Astrocyte (in vitro differentiated cells and primary cell): ENCODE results near the gene KLF11. TPM values are rescaled to one million over a fixed set of nuclear protein-coding genes. Genes with fewer than 3 reads are reported as not detected.

Source experiments
- DNase-seq: peaks from one replicate; pipeline ENCODE4 v3.0.0-alpha.2; 2010; ENCODE audit warnings: low read depth
- FAIRE-seq: peaks from 2 replicates; lab custom pipeline; 2011; peaks lifted over from hg19 to GRCh38; lab: Jason Lieb, UNC
- H2AFZ ChIP-seq: 2 replicates; pipeline ENCODE4 v1.6.0; 2012; ENCODE audit warnings: low read depth, low read length, inconsistent platforms
- H3K27ac ChIP-seq: 2 replicates; pipeline ENCODE4 v1.5.1; 2011; ENCODE audit warnings: low read depth, low read length, inconsistent platforms
- H3K27me3 ChIP-seq: 2 replicates; pipeline ENCODE4 v1.6.0; 2011; ENCODE audit warnings: low read length, inconsistent platforms; ENCODE audit not compliant: insufficient read depth
- H3K36me3 ChIP-seq: 2 replicates; pipeline ENCODE4 v1.5.1; 2011; ENCODE audit warnings: low read length, inconsistent platforms; ENCODE audit not compliant: insufficient read depth
- H3K4me1 ChIP-seq: 2 replicates; pipeline ENCODE4 v1.5.1; 2011; ENCODE audit warnings: low read length, inconsistent platforms; ENCODE audit not compliant: insufficient read depth
- H3K4me2 ChIP-seq: 2 replicates; pipeline ENCODE4 v1.6.0; 2012; ENCODE audit warnings: low read length, inconsistent platforms
- H3K4me3 ChIP-seq: 2 replicates; pipeline ENCODE4 v1.5.1; 2011; ENCODE audit warnings: low read depth, mild to moderate bottlenecking, low read length, inconsistent platforms; ENCODE audit not compliant: insufficient read depth
- H3K79me2 ChIP-seq: 2 replicates; pipeline ENCODE4 v1.6.0; 2012; ENCODE audit warnings: mild to moderate bottlenecking, low read length, inconsistent platforms; ENCODE audit not compliant: insufficient read depth
- H3K9ac ChIP-seq: 2 replicates; pipeline ENCODE4 v1.6.0; 2012; ENCODE audit warnings: mild to moderate bottlenecking, low read length, inconsistent platforms
- H3K9me3 ChIP-seq: 2 replicates; pipeline ENCODE4 v1.5.1; 2012; ENCODE audit warnings: low read depth, mild to moderate bottlenecking, low read length, inconsistent platforms; ENCODE audit not compliant: insufficient read depth
- H4K20me1 ChIP-seq: 2 replicates; pipeline ENCODE4 v1.6.0; 2012; ENCODE audit warnings: low read length, inconsistent platforms; ENCODE audit not compliant: insufficient read depth
- H3K27ac Mint-ChIP-seq: one replicate; pipeline ENCODE4 v1.8.0; 2021; ENCODE audit warnings: mild to moderate bottlenecking, mixed read lengths; ENCODE audit not compliant: unreplicated experiment
- H3K27me3 Mint-ChIP-seq: one replicate; pipeline ENCODE4 v1.8.0; 2021; ENCODE audit warnings: low read depth, mixed read lengths; ENCODE audit not compliant: unreplicated experiment
- H3K36me3 Mint-ChIP-seq: one replicate; pipeline ENCODE4 v1.8.0; 2021; ENCODE audit warnings: low read depth, mixed read lengths; ENCODE audit not compliant: unreplicated experiment
- H3K4me1 Mint-ChIP-seq: one replicate; pipeline ENCODE4 v1.8.0; 2021; ENCODE audit warnings: low read depth, mixed read lengths; ENCODE audit not compliant: unreplicated experiment
- H3K4me3 Mint-ChIP-seq: one replicate; pipeline ENCODE4 v1.8.0; 2021; ENCODE audit warnings: mild to moderate bottlenecking, moderate library complexity, mixed read lengths; ENCODE audit not compliant: unreplicated experiment
- H3K9me3 Mint-ChIP-seq: one replicate; pipeline ENCODE4 v1.8.0; 2021; ENCODE audit warnings: mild to moderate bottlenecking, mixed read lengths; ENCODE audit not compliant: unreplicated experiment
- CTCF ChIP-seq: IDR thresholded peaks from 2 replicates; pipeline ENCODE4 v1.5.1; 2011; ENCODE audit warnings: low read depth, mild to moderate bottlenecking, inconsistent platforms, low read length, moderate library complexity; ENCODE audit not compliant: insufficient read depth
- EZH2 ChIP-seq: IDR thresholded peaks from 2 replicates; pipeline ENCODE4 v1.6.1; 2012; ENCODE audit warnings: mild to moderate bottlenecking, low read length, inconsistent platforms; ENCODE audit not compliant: insufficient read depth
- total RNA-seq: library from RNA; stranded (reverse); gene quantifications from 2 replicates; pipeline ENCODE4 v1.2.1, GENCODE V29; 2021

The KLF11 gene
- total RNA-seq, 1 donor from 2014 or later: 9.8 TPM

GRCh38 chr2:10075101-10075500 is 31.8 kb downstream of the KLF11 start:
- peaks cover 6% of the 10 kb centered on the region for H3K4me1 Mint-ChIP-seq
- Histone ChIP-seq H3K4me3 (no peak overlapping the region), H3K9me3 (no peaks in the 10 kb centered on the region), H3K27me3 (peaks cover 16% of the 10 kb centered on the region), H4K20me1 (peaks cover 14% of the 10 kb centered on the region), H3K4me2 (no peak overlapping the region), H3K9ac (no peak overlapping the region), H3K36me3 (no peaks in the 10 kb centered on the region), H2AFZ (no peak overlapping the region), H3K27ac (no peak overlapping the region), H3K79me2 (no peaks in the 10 kb centered on the region), H3K4me1 (peaks cover 7% of the 10 kb centered on the region)
- H3K9me3 Mint-ChIP-seq: peaks cover 2% of the 10 kb centered on the region
- H3K4me3 Mint-ChIP-seq: no peak overlapping the region
- DNase-seq (no peak), FAIRE-seq (no peak)
- H3K27ac Mint-ChIP-seq: no peak overlapping the region
- TF ChIP-seq EZH2 (no peak), CTCF (no peak)
- H3K36me3 Mint-ChIP-seq: peaks cover 1% of the 10 kb centered on the region
- H3K27me3 Mint-ChIP-seq: peaks cover 49% of the 10 kb centered on the region

GRCh38 chr2:10075571-10076209 is 32.3 kb downstream of the KLF11 start:
- Histone ChIP-seq H3K4me2 (no peak overlapping the region), H3K9ac (no peak overlapping the region), H3K36me3 (no peaks in the 10 kb centered on the region), H2AFZ (no peak overlapping the region), H3K4me1 (peaks cover 8% of the 10 kb centered on the region), H4K20me1 (peaks cover 14% of the 10 kb centered on the region), H3K9me3 (no peaks in the 10 kb centered on the region), H3K27me3 (peaks cover 16% of the 10 kb centered on the region), H3K27ac (no peak overlapping the region), H3K79me2 (no peaks in the 10 kb centered on the region), H3K4me3 (no peak overlapping the region)
- no peak overlapping the region for H3K4me3 Mint-ChIP-seq
- DNase-seq (no peak), FAIRE-seq (no peak)
- TF ChIP-seq CTCF: no peak
- no peak for TF ChIP-seq EZH2
- H3K4me1 Mint-ChIP-seq: peaks cover 6% of the 10 kb centered on the region
- peaks cover 49% of the 10 kb centered on the region for H3K27me3 Mint-ChIP-seq
- peaks cover 1% of the 10 kb centered on the region for H3K36me3 Mint-ChIP-seq
- H3K9me3 Mint-ChIP-seq: peaks cover 2% of the 10 kb centered on the region
- H3K27ac Mint-ChIP-seq: no peak overlapping the region

GRCh38 chr2:10076511-10076910 is 33.2 kb downstream of the KLF11 start:
- Histone ChIP-seq H3K9me3 (no peaks in the 10 kb centered on the region), H3K4me3 (no peak overlapping the region), H3K9ac (no peak overlapping the region), H4K20me1 (peaks cover 14% of the 10 kb centered on the region), H3K27me3 (peaks cover 16% of the 10 kb centered on the region), H3K79me2 (no peaks in the 10 kb centered on the region), H2AFZ (no peak overlapping the region), H3K27ac (no peak overlapping the region), H3K4me2 (no peak overlapping the region), H3K4me1 (peaks cover 14% of the 10 kb centered on the region), H3K36me3 (no peaks in the 10 kb centered on the region)
- peaks cover 1% of the 10 kb centered on the region for H3K36me3 Mint-ChIP-seq
- H3K4me1 Mint-ChIP-seq: peaks cover 8% of the 10 kb centered on the region
- H3K4me3 Mint-ChIP-seq: no peak overlapping the region
- DNase-seq (no peak), FAIRE-seq (no peak)
- no peak overlapping the region for H3K27ac Mint-ChIP-seq
- H3K9me3 Mint-ChIP-seq: peaks cover 2% of the 10 kb centered on the region
- TF ChIP-seq EZH2 (no peak), CTCF (no peak)
- peaks cover 51% of the 10 kb centered on the region for H3K27me3 Mint-ChIP-seq
